Suppressor macrophage treated with lipopolysaccharide for 1 hour (primary cell): ENCODE results near the gene SEMA3B.
A peak's percentile ranks its signal among the peaks of the same experiment; 100 is the strongest.
"Not testable (repeated sequence)": the region's sequence is repeated elsewhere in the genome, so short reads cannot be mapped to it uniquely, and the experiment has no call there.

Experiments
- DNase-seq, 3 donors: peaks; one replicate each; pipeline ENCODE4 v3.0.0-alpha.2; 2020 to 2022

SEMA3B gene

GRCh38 chr3:50295553-50296431 lies 26.8 kb downstream of the SEMA3B start:
- DNase-seq = no peak

DNA sequence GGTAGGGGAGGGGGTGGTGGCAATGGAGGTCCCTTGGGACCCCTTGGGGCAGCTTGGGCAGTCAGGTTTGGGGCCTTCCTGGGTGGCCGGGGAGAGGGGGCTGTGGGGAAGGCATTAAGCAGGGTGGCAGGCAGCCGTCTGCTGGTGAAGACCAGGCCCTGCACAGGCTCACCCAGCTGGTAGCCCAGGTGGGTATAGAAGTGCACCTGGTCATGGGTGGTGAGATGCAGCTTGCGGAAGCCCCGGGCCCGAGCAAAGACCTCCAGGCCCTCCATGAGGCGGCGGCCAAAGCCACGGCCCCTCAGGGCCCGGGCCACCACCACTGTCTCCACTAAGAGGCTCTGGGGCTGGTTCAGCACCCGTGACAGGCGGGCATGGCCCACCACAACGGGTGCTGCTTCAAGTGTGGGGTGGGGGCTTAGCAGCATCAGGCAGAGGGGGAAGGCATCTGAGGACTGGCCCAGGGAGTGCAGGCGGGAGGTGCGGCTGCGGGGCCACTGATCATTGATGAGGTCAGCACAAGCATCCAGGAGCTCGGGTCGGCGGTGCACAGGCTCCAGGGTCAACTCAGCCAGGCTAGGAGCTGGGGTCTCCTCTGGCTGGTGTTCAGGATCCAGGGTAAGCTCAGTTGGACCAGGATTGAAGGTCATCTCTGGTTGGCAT lies 27.9 kb downstream of the SEMA3B start:
- no peak for DNase-seq

- no peak for DNase-seq
Measured at GRCh38 chr3:50297384-50297775, 28.4 kb downstream of the SEMA3B start.

DNA sequence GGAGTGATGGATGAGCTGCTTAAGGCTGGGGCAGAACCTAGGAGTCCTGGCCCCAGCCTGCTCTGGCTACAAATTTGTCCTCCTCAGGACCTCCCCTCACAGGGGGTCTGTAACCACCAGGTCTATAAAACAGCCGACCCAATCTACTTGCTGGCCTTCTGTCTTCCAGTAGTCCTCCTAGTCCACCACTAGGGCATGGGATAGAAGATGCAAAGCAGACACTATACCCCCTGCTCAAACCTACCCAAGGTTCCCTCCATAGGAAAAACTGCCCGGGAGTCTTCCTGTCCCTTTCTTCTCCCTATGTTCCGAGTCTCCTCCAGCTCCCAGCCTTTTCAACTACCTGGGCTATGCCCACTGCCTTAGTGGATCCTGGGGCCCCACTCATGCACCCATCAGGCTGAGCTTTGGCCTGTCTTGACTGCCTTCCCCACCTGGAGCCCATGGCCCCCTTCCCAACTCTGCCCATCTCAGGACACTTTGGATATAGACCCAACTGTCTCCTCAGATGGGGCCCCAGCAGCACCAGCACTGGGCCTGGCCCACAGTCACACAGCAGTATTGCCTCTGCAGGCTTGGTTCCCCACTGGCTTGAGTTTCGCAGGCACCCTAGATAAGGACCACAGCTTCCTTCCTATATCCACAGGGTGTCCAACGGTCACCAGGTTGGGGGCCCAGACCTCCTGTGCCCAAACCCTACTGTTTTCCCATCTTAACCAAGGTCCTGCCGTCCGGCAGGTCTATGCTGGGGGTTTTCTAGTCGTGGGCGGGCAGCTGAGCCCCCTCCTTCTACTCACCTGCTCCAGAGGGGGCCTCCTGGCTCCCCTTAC lies 29.2 kb downstream of the SEMA3B start:
- peak in 1 of 3 donors; percentile 35 for DNase-seq

DNA sequence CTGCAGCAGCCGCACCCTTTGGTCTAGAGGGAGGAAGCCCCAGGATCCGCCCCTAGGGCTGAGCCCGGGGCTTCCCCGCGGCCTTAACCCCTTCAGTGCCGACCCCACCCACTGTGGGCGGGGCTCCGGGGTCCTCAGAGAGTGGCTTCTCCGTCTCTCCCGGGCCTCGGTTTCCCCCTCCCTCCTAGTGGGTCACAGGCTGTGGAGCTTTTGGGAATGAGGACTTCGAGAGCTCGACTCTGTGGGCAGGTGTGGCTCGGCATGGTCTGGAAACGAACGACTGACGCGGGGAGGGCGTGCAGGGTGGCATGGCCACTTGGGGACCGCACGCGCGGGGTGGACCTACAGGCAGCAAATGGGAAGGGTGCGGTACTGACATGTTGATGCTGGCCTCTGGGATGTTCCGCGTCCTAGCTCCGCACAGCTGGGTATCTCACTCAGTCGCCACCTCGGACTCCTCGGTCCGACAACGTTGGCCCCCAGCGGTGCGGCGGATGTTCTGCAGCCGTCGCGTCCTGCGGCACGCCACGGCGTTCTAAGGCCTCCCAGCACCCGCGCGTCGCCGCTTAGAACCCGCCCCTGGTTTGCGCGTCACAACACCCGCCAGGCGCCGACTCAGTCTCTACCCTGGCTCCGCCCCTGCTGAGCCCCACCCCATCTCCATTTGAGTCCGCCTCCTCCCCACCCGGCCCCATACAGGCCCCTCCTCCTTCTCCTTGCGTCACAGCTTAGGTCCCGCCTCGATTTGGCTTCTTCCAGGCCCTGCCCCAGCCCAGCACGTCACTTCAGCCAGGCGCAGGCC lies 30.1 kb downstream of the SEMA3B start, which contains the start of the genes HYAL3 and NAA80:
HYAL3 (minus strand) TSS at position 570 of the 802 bp plus-strand sequence. CDS start 3,803 bp downstream, outside the sequence.
NAA80 (minus strand) TSS at position 570 of the 802 bp plus-strand sequence. CDS start 1,942 bp downstream, outside the sequence.
- peak; percentile 99 to 100 (median 100) for DNase-seq

DNA sequence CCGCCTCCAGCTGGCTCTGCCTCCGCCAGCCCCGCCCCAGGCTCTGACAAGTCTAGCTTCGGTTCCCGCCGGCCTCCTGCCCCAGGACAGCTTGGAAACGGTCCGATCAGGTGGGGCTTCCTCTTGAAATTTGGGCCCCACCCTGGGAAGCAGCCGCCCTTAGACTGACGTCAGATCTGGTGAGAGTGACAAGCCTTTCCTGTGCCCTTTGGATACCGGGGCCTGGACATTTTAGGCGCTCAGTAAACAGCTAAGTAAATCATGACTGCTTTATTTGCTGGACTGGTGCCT lies 30.6 kb downstream of the SEMA3B start:
- no peak for DNase-seq

DNA sequence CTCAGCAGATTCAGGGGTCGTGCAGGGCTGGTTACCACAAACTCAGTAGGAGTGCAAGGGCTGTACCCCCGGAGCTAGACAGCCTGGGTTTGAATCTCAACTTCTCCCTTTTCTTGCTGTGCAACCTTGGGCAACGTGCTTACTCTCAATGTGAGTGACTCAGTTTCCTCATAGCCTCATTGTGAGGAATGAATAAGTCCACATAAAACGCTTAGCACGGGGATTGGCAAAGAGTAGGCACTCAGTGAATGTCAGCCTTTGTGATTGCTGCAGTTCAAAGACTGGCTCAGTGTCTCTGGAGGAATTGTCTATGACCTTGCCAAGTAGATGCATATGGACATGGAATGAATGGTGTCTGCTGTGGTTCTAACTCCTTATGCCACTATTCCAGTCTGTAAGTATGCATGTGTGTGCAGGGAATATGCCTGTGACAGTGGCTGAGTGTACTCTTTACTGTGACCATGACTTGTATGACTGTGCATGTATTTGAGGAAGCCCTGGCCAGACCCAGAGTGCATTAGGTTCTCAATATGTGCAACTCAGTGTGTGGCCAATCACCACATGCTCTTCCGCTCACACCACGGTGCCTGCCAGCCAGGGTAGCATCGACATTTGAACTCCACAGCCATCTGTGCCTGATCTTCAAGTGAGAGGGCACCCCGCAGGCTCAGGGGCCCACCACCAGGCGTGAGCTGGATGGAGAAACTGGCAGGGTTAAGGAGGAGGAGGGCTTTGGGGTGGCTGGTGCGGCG lies 31.2 kb downstream of the SEMA3B start:
- DNase-seq = peak; percentile 78 to 85 (median 84)

- DNase-seq = no peak
Measured at GRCh38 chr3:50300681-50301254, 31.8 kb downstream of the SEMA3B start.

- DNase-seq = no peak
Measured at GRCh38 chr3:50302095-50303012, 33.4 kb downstream of the SEMA3B start.

- DNase-seq = no peak
Measured at GRCh38 chr3:50303013-50303815, 34.3 kb downstream of the SEMA3B start, which contains the start of gene HYAL1. Gene HYAL1 (minus strand): TSS chr3:50303574. CDS start chr3:50302956, 618 bp downstream.

DNA sequence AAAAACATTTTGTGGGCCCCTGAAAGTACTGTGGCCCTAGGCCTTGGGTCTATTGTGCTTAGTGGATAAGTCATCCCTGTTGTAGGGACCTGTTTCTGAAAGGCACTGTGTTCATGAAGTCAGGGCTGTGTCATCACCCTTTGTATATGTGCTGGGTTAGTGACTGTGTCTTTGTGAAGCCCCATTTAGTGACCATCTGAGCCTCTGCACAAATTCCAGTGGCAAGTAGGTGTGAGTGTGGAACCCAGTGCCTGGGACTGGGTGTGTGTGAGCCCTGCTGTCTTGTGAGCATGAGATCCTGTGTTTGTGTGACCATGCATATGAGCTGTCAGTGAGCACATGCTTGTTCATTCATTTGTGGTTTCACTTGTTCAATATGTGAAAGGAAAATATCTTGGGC lies 35.7 kb downstream of the SEMA3B start:
- DNase-seq = peak in 1 of 3 donors; percentile 29

DNA sequence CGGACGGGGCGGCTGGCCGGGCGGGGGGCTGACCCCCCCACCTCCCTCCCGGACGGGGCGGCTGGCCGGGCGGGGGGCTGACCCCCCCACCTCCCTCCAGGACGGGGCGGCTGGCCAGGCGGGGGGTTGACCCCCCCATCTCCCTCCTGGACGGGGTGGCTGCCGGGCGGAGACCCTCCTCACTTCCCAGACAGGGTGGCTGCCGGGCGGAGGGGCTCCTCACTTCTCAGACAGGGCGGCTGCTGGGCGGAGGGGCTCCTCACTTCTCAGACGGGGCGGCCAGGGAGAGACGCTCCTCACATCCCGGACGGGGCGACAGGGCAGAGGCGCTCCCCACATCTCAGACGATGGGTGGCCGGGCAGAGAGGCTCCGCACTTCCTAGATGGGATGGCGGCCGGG lies 43.1 kb downstream of the SEMA3B start:
- DNase-seq = not testable (repeated sequence)

DNA sequence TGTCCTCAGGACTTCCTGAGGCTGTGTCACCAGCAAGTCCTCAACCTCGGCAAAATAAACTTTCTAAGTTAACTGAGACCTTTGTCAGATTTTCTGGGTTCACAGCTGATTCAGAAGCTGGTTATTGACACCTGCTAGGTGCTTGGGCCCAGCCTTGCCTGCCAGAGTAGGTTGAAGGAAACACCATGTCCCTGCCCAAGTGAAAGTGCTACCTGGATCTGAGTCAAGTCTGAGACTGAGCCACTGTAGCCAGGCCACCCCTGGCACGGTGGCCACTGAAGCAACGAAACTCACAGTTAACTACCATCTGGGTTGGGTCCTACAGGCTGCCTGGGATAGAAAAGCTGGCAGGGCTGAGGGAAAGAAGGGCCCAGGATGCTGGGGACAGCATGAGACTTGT lies 45.4 kb downstream of the SEMA3B start:
- no peak for DNase-seq

- no peak for DNase-seq
Measured at GRCh38 chr3:50314816-50315215, 45.9 kb downstream of the SEMA3B start.

DNA sequence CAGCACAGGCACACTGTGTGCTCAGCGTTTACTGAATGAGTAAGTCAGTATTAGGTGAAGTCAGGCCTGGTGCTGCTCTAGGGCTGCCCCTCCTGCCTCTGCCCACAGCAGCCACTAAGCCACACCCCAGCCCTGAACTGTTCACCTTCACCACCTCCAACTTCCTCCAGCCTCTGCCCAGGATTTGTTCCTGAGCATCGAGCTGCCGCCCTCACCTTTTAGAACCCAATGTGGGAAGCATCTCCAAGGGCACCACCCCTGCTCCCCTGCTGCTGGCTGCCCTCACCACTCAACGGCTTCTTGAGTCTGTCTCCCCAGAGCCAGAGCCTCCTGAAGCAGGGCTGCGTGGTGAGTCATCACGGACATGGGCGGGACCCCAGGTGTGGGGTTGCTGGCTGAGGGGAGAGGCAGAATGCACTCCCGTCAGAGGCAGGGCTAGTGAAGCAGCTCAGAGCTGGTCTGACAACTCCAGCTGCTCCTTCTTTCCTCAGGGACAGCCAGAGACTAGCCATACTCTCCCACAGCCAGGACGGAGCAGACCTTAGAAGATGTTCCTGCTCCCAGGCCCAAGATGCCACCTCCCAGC lies 47.8 kb downstream of the SEMA3B start:
- no peak for DNase-seq

GRCh38 chr3:50317300-50317699 lies 48.4 kb downstream of the SEMA3B start:
- no peak for DNase-seq

GRCh38 chr3:50318163-50318562 lies 49.2 kb downstream of the SEMA3B start:
- DNase-seq = no peak

GRCh38 chr3:50318615-50319014 lies 49.7 kb downstream of the SEMA3B start:
- DNase-seq = peak; percentile 35 to 44 (median 39)
